Heart left ventricle (tissue), 13 donors: Measurements from ENCODE around the gene GATAD1.

ENCODE experiments used
- CTCF ChIP-seq, 12 donors: fragments of 200-600 bp; sonication (generic) in 4 of 12; IDR thresholded peaks; one replicate each; pipeline versions ENCODE4 v1.5.0 to v1.8.0; 2018 to 2022; ENCODE audit warnings: antibody characterized with exemption in 12 of 12, mild to moderate bottlenecking in 5 of 12
- POLR2A ChIP-seq, 2 donors: fragments of 450-650 bp; IDR thresholded peaks; one replicate each; pipeline ENCODE4 v1.6.1; 2017; ENCODE audit warnings: antibody characterized with exemption in 2 of 2, mild to moderate bottlenecking in 2 of 2, moderate library complexity in 2 of 2
- donor health status: ischemic (EF 13 %, LVEDD 7.1; RV severe dilation, severe dysfunction).
- donor health status: DM: no; HTN: yes; CAD: no.
- donor health status: DM: no; HTN: no; CAD: no.
- donor health status: ischemic (EF 25% LVEDD 6.9; RV normal size, moderate dysfunction).
- donor health status: ischemic (EF 25% LVEDD 5.7; RV mildly dilated, moderate dysfunction).
- donor health status: ischemic (EF 35%, LVEDD 5.7; RV mildly dilated, moderate dysfunction).
- donor health status: nonischemic (EF 11% LVEDD 7.7; RV severe dilation, severe dysfunction).
- donor health status: DM: yes; HTN: yes; CAD: no.
- donor health status: PGD.
- donor health status: ischemic (EF 29% LVEDD 5.4; RV normal size, mild dysfunction).
- donor health status: nonischemic (EF 23%, LVEDD 6.1; RV moderate dilation, normal function).

- TF ChIP-seq CTCF (IDR thresholded peaks at IDR 0.05): no peak
- TF ChIP-seq POLR2A (IDR thresholded peaks at IDR 0.05): no peak
These were observed 51.3 kb downstream of the GATAD1 start for GRCh38 chr7:92498557-92498956.
